Measurements from ENCODE around the gene DAGLB. TPM values are rescaled to one million over a fixed set of nuclear protein-coding genes. Genes with fewer than 3 reads are reported as not detected.

Gene DAGLB
- total RNA-seq, 1 donor from 2014 or later, result 21.2 TPM

DNA sequence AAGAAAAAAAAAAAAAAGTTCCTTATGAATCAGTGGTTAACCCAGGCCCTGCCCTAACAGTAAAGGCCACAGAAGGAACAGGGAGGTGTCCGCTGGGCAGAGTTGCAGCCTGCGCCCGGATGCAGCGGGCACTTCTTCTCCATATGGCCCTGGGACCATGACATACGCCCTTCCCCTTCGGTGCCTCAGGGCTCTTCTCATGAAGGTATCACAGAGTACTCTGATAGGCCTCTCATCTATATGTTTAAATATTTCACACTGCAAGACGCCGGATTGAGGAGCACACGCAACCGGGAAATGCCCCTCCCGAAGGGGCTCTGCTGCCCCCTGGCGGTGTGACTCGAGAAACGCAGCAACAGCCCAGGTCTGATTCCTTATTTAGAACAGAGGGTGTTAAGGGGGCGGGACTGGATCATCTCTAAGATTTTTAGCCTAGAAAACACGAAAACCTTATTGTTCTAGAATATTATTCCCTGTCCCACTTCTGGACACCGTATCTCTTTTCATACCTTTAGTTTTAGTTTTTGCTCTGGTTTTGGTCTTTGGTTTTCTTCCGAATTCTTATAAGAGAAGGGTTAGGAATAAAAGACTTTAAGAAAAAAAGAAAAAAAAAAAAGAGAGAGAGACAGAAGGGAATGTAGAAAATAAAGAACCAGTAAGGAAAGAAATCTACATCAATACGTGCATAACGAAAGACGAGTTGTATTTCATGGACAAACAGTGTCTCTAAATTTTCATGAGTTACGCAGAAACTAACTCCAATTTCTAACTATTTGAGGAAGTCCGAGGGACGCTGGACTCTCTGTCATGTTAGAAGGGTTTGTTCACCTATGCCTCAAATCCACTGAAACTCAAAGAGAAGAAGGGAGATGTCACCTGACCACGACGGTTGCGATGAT, 12.0 kb downstream of the DAGLB start:
- intact Hi-C loops (cut with DNase I), result no loop called here
- DNase-seq (ENCODE audit: low spot score), result peak; percentile 89
- ATAC-seq, result peak; percentile 93

DNA sequence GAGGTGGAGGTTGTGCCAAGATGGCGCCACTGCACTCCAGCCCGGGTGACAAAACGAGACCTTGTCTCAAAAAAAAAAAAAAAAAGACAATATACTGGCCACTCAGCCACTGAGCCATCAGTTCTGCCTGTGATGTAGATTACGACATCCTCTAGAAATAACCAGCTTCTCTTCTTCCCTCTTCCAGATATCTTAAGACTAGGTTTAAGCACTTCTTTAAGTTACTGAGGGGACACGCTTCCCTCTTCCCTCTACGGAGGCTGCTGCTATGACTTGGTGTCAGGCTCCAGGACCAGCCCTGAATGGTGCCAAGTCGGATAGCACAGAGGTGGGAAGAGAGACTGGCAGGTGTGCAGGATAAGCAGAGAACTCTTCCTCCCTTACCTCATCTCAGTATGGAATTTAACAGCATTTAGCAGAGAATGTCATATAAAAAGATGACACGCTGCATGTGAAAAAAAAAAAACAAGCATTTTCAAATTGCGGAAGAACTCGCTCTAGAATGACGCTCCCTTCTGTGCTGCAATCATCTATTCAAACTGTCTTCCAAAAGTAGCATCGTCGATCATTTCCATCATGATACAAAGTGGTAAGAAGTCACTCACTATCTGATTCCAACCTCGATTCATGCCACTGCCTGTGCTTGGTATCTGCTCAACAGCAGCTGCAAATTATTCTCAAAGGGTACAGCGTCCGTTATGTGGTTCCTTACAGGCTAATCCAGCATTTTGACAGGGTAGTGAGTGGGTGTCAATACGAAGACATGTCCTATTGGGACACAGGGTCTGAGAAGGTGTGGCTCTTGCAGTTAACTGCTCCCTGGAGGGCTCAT, 13.8 kb downstream of the DAGLB start:
- intact Hi-C loops (cut with DNase I), result no loop called here
- ATAC-seq (peak; percentile 42), DNase-seq (ENCODE audit: low spot score) (no peak)

GRCh38 chr7:6432781-6433180, 15.0 kb downstream of the DAGLB start:
- ATAC-seq (no peak), DNase-seq (ENCODE audit: low spot score) (no peak)
- intact Hi-C loops (cut with DNase I), result no loop called here

DNA sequence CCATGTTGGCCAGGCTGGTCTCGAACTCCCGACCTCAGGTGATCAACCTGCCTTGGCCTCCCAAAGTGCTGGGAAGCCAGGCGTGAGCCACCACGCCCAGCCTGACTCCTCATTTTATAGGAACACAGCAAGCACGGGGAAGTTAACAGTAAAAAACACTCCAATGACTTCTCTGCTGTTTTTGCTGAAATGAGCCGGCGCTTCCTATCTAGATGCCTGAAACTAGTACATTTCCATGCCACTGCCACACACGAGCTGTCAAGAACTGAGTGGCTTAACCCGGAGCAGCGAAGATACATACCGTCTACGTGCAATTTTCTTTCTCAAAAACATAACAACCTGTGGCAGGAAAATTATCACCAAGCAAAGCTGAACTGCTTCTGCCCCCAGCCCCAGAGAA, 16.8 kb downstream of the DAGLB start:
- intact Hi-C loops (cut with DNase I), result no loop called here
- ATAC-seq (no peak), DNase-seq (ENCODE audit: low spot score) (no peak)

DNA sequence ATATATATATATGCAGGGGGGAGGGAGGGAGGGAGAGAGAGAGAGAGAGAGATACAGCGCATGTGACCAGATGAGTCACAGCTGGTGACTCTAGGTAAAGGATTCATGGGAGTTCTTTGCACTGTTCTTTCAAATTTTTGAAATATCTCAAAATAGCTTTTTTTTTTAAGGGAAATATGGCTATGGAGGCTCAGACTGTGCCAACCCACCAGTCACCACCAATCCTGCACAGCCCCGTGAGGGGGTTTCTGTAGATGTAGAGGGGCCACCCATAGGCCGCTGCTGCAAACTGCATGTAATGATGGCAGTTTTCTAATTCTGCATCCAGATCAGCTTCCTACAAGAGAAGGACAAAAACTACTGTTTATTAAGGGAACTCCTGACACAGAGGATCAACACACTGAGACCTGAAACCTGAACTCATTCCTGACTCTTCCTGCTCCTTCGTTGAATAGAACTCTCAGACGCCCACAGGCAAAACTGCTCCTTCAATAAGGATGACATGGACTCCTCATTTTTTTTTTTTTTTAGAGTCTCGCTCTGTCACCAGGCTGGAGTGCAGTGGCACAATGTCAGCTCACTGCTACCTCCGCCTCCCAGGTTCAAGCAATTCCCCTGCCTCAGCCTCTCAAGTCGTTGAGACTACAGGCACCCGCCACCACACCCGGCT, 17.3 kb downstream of the DAGLB start:
- no peak for ATAC-seq
- intact Hi-C loops (cut with DNase I), result no loop called here
- DNase-seq (ENCODE audit: low spot score), result no peak

DNA sequence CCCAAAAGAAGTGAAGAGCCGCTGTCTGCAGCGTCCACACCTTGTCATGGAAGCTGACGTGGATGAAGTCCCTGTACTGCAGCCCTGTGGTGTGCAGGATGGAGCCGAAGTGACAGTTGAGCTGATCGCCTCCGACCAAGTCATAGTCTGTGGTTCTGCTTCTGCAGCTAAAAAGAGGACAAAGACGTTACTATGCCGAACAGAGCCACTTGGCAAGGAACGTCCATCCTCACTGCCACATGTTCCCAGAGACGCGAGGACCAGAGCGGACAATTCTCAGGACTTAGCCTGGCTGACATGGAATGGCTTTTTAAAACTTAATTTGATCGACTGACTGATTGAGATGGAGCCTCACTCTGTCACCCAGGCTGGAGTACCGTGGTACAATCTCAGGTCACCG, 21.8 kb downstream of the DAGLB start:
- DNase-seq (ENCODE audit: low spot score), result no peak
- intact Hi-C loops (cut with DNase I), result no loop called here
- no peak for ATAC-seq

DNA sequence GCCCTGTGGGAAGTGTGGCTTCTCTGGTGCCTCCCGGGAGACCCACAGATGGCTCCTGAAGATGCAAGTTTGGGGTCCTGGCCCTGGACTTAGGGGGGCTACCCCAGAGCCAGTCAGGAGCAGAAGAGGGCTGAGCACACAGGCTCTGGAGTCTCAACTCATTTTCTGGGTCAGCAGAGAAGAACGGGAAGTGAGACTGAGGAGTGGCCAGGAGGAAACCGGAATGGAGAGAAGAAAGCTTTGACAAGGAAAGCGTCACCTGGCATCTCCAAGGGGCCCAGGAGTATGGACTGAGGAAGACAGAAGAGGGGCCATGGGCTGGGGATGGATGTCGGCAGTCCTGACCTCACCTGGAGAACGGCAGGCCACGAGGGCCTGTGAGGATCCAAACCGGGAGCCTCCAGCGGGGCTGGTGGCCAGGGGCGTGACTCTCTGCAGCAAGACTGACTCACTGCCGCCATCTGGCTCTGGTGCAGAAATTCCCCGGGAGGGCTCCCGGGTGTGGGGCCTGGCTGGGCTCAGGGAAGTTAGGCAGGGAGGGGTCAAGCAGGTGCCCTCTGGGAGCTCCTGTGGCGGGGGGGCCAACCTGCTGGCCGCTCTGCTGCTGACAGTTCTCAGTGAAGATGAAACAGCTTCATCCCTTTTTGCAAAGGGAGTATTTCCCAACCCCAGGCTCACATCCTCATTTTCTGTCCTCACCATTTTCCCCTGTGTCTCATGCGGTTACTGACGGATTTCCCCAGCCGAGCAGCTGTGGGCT, 23.6 kb downstream of the DAGLB start:
- ATAC-seq (peak; percentile 68), DNase-seq (ENCODE audit: low spot score) (no peak)
- intact Hi-C loops (cut with DNase I), result no loop called here

GRCh38 chr7:6422926-6423632, 24.7 kb downstream of the DAGLB start:
- intact Hi-C loops (cut with DNase I), result no loop called here
- ATAC-seq (peak; percentile 43), DNase-seq (ENCODE audit: low spot score) (no peak)

- ATAC-seq (no peak), DNase-seq (ENCODE audit: low spot score) (no peak)
- intact Hi-C loops (cut with DNase I), result no loop called here
Observed at GRCh38 chr7:6422095-6422494, 25.7 kb downstream of the DAGLB start.

GRCh38 chr7:6420680-6421079, 27.1 kb downstream of the DAGLB start:
- DNase-seq (ENCODE audit: low spot score) (no peak), ATAC-seq (no peak)
- intact Hi-C loops (cut with DNase I), result no loop called here

- no peak for DNase-seq (ENCODE audit: low spot score)
- intact Hi-C loops (cut with DNase I), result no loop called here
- ATAC-seq, result no peak
Observed at GRCh38 chr7:6419310-6419773, 28.4 kb downstream of the DAGLB start.

DNA sequence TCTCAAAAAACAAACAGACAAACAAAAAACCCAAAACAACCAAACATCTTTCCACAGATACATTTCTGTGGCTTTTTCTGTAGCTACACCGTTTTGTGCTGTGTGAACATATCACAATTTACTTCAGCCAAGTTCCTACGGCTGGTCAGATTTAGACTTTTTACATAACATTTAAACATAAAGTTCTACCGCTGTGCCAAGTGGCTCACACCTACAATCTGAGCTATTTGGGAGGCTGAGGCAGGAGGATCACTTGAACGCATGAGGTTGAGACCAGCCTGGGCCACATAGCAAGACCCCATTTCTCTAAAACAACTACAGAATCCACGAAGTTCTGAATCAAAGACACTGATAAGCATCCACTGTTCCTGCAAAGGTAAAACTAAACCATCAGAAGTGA, 30.3 kb downstream of the DAGLB start:
- no peak for ATAC-seq
- DNase-seq (ENCODE audit: low spot score), result no peak
- intact Hi-C loops (cut with DNase I), result no loop called here

DNA sequence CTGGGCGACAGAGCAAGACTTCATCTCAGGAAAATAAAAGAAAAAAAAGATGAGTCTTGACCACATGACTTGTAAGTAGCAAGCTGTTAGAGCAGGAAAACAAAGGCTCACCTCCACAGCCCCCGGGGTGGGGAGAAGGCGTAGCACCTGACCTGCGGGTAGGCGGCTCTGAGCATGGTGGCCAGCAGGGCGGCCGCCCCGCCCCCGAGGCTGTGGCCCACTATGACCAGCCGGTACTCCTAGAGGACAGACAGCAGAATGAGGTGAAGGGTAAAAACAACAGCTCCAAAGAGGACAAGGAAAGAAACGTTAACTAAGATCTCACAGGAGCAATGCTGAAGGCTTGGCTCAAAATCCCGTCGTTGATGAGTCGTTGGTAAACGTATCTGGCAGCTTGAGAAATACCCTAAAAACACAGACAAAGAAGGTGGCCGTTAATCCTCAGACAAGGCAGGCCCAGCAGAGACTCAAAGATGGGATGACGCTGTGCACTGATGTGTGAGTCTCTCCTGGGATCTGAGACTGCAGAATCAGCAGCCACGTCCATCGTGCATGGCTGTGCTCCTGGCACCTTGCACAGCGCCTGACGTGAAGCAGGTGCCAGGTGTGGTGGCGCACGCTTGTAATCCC, 31.1 kb downstream of the DAGLB start:
- no peak for DNase-seq (ENCODE audit: low spot score)
- ATAC-seq, result no peak
- intact Hi-C loops (cut with DNase I), result no loop called here

DNA sequence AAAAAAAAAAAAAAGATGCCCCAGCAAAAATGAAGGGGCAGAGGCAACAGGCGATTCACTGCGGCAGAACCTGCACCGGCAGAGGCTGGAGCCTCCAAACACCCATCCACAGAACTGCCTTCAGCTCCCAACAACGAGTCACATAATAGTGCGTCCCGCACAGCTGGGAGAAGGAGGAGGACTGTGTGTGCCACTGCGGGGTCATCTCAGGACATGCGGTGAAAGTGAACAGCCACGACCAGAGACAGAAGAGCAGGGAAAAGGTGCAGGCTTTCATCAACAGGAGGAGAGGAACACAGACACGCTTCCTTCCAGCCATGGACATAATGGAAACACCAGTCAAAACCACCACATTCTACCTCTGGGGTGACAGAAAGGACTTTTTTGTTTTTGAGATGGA, 34.1 kb downstream of the DAGLB start:
- intact Hi-C loops (cut with DNase I), result no loop called here
- ATAC-seq (no peak), DNase-seq (ENCODE audit: low spot score) (no peak)

GRCh38 chr7:6409944-6410693, 37.6 kb downstream of the DAGLB start:
- DNase-seq (ENCODE audit: low spot score) (no peak), ATAC-seq (no peak)
- intact Hi-C loops (cut with DNase I), result no loop called here

GRCh38 chr7:6409091-6409490, 38.7 kb downstream of the DAGLB start:
- intact Hi-C loops (cut with DNase I), result no loop called here
- DNase-seq (ENCODE audit: low spot score) (no peak), ATAC-seq (no peak)

DNA sequence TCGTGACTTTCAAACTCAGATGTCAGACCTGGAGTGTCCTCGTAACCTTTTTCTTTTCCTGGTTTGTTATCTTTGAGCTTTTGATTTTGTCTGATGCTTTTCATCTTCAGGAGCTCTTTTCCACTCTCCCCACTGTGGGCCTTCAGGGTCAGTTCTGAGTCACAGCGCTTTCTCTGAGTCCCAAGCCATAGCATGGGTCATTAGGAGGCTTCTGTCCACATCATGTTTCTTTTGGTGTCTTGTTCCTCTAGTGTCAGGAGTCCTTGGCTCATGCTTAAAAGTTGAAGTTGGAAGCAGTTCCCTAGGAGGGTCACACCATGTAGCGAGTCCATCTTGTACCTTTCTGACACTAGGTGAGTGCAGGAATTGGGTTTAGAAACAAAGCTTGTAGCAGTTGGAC, 40.3 kb downstream of the DAGLB start:
- DNase-seq (ENCODE audit: low spot score), result no peak
- no peak for ATAC-seq
- intact Hi-C loops (cut with DNase I), result no loop called here
